ENCODE data around the gene CAPN6.

Gene CAPN6, protein sequence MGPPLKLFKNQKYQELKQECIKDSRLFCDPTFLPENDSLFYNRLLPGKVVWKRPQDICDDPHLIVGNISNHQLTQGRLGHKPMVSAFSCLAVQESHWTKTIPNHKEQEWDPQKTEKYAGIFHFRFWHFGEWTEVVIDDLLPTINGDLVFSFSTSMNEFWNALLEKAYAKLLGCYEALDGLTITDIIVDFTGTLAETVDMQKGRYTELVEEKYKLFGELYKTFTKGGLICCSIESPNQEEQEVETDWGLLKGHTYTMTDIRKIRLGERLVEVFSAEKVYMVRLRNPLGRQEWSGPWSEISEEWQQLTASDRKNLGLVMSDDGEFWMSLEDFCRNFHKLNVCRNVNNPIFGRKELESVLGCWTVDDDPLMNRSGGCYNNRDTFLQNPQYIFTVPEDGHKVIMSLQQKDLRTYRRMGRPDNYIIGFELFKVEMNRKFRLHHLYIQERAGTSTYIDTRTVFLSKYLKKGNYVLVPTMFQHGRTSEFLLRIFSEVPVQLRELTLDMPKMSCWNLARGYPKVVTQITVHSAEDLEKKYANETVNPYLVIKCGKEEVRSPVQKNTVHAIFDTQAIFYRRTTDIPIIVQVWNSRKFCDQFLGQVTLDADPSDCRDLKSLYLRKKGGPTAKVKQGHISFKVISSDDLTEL

DNA sequence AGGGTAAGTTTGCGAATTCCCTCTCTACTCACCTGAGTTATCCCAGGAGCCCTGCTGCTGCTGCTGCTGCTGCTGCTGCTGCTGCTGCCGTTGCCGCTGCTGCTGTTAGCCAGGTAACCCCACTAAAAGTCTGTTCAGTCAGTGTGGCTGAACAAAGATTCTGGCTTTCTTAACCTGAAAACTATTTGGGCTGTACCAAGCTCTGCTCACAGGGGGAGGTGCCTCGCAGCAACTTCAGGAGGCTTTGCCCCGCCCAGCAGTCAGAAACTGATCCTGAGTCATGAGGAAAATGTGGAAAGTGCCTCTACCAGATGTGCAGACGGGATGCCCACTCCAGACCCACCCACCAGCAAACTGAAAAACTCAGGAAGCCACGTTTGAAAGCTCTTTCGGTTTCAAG lies at the start of gene CAPN6:
Gene CAPN6, minus strand, starts transcription at position 145 of the 400 bp plus-strand sequence. CDS start 6,547 bp downstream, outside the sequence.
- DNase-seq, result no peak

DNA sequence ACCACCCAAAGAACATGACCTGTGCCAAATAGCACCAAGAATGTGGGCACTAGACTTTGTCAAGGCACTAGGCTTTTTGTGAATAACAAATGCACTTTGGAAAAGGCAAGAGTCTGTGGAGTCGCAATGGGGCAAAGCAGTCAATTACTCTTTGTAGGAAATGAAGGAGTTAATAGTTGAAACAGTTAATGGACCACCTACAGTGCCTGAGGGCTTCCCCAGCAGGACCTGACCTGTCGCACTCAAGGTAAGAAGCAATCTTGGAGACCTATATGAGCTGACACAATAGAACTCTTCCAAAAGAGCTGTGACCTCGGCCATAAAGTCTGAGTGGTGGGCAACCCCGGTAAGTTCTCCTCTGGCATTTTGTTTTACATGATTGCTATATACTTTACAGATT lies 49.2 kb upstream of the CAPN6 start:
- DNase-seq, result no peak

DNA sequence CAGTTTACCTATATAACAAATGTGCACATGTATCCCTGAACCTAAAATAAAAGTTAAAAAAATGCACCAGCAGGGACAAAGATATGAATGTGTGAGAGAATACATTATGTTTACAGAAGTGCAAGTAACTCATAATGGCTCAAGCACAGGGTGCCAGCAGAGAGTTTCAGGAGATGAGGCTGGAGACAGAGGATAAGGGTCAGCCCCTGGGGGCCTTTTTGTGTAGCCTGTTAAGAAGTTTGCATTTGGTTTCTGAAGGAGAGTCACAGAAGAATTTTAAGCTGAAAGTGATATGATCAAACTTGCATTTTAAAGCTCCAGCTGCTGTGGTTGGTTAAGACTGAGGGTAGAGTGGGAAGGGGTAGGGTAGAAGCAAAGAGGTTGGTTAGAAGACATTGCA lies 48.6 kb upstream of the CAPN6 start:
- no peak for DNase-seq

DNA sequence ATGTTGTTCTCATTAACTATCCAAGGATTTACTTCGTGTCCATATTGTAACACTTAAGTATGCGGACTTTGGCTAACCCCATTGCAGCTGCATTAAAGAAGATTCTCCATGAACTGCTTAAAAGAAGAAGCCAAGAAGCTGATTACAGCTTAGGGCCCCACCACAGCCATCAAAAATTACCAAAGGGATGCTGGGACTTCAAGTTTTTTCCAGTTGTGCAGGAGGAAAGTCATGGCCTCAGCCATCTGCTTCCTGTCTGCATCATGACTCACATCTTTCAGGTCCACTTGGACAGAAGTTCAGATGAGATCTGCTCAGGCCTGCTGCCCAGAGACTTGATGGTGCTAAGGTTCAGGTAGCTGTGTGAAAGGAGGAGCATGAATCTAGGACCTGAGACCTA lies 38.8 kb upstream of the CAPN6 start:
- DNase-seq, result no peak

DNA sequence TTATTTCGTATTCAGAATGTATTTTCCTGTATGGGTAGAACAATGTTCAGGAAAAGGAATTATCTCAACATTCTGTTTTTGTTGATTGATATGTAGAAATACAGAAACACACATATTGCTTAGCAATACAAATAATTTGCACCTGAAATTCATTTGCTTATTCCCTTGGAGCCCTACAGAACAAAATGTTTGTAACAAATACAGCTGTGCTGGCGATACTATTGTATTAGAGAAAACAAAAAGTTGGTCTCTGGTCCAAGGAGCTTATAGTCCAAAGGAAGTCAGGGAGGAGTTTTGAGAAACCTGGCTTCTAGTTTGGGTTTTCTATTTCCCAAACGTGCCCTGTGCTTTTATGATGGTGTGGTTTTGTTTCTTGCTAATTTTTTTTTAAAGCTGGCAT lies 37.8 kb upstream of the CAPN6 start:
- DNase-seq, result no peak

DNA sequence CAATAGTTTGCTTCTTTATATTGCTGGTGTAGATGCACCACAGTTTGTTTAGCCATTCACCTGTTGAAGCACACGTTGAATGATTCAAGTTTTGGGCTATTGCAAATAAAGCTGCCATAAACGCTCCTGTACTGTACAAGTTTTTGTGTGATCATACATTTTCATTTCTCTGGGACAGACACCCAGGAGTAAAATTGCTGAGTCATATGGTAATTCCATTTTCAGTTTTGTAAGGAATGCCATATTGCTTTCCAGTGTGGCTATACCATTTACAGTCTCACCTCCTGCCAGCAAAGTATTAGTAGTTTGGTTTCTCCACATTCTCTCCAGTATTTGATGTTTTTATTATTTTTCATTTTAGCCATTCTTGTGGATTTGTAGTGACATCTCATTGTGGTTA lies 32.0 kb upstream of the CAPN6 start:
- DNase-seq, result no peak

DNA sequence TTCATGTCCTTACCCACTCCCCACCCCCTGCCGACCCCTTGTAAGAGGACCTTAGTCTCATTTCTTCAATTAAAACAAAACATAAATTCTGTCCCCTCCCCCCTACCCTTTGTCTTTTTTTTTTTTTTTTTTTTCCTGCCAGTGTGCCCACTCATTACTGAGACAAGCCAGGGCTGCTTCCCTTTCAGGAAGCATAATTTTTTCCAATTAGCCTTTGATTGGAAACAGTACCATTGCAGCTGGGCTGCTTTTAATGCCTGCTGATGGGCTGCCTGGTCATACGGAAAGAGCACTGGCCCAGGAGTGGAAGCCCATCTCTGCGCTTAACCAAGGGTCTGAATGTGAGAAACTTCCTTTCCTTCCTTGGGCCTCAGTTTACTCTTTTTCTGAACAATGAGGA lies 18.6 kb upstream of the CAPN6 start:
- DNase-seq, result no peak

DNA sequence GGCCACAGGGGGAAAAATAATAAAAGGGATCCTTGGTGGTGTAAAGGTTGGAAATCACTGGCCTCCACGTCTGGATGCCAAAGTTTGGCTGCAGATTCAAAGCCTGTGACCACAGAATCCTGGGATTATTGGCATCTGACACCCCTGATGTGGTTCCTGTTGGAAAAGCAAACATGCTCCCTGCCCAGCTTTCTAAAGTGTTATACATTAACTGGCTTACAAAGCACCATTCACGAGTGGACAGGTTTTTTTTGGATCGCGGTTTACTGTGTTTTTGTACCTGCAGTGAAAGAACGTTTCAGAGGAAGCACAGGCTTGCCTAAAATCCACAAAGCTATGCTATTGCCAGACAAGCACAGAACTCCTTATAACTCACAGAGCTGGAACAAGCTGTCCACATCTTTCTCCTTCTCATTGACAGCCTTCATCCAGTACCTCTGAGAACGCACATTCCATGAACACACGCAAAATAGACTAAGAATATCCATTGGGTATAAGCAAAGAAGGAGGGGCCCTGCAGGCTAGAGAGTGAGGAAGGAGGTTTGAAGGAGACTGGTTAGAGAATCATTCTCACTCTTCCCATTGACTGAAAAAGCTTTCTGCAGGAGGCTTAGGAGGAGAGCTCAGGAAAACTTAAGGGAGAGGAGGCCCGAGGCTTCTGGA lies 14.5 kb upstream of the CAPN6 start:
- DNase-seq, result no peak

DNA sequence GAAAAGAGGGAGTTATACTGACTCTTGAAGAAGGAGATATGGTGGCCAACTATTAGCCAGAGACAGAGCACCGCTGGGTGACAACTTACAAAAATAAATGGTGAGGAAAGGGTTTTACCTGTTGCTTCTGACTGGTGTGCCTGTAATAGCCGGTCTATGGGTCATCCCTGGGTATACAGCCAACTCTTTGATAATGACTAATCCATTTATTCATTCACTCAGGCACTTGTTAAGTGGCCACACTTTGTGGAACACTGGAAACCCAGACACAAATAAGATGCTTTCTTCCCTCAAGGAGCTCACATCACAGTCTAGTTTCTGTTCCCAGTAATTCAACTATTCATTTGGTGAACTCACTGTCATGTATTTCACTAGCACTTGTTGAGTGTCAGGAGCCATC lies 13.2 kb upstream of the CAPN6 start:
- no peak for DNase-seq

DNA sequence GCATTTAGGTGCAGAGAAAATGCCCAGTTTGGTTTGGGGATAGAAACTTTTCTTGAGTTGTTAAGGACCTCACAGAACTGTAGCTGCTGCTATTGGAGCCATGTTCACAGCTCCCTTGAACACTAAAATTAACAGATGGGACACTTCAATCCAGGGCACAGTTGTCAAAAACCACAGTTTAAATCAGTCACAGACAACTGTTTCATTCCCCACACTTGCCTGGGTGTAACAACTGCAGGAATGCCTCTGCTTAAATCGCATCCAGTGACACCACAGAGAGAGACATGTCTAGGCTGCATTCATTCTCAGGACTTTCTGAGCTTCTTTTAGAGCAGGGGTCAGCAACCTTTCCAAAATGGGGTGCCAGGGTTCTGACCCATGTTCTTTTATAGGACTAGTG lies 12.7 kb upstream of the CAPN6 start:
- no peak for DNase-seq

DNA sequence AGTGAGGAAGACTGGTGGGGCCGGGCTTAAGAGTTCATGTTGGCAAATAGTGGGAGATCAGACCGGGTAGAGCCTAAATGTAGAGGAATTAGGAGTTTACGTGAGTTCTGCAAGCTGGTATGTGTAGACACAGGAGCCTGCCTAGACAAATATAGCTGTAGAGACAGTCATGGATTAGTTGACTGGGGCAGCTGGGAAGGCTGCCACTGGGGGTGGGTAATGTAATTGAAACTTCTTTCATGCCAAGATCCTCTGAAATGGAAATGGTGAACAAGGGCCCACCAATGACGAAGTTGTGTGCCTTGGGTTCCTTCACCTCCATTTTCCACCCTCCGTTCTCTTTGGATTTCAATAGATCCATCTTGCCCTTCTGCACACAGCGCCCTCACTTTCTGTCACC lies 11.9 kb upstream of the CAPN6 start:
- DNase-seq, result no peak

DNA sequence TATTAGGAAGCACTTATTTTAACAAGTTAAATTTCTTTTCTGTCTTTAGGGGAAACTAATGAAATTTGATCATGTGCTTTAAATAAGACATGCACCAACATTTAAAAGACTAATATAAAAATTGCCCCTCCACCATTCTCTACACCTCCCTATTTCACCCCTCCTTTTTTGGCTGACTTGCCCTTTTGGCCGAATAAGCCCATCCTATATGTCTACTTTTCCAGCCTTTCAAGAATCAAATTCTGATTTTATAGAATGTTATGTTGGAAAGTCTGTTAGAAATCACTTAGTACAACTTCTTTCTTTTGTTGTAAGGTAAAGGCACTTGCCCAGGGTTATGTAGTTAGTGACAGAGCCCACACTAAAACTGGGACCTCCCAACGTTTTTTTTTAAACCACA lies 1.8 kb downstream of the CAPN6 start:
- DNase-seq, result no peak

DNA sequence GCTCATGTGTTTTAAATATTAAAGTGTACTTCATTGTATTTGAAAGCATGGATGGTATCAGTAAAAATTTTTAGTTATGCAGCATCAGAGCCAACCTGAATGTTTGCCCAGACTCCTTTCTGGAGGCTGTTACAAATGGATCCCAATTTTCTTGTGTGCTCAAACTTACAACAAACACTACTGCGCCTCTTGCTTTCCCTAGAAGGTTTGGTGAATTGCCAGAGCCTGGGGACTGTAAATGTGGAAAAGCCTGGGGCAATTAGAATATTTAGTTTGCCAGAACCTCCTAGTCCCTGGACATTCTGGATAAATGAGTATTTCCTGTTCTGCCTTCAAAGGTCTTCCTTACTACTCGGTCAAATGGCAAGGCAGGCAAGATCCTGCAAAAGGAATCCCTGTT lies 4.8 kb downstream of the CAPN6 start:
- no peak for DNase-seq

DNA sequence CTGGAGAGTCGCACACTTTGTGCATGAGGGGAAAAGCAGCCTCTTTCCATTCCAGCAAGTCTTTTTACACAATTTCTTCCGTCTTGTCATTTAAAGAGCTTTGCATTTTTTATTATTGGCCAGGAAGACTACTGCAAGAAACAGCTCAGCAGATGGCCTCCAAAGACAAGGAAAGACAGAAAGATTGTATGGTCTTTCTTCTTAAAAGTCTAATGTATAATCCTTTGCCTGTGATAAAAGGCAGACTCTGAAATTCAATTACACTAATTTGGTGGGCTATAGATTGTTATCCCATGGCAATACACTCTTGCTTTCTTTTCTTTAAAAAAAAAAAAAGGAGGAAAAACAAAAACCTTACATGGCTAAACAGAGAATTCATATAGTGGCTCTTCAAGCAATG lies 5.9 kb downstream of the CAPN6 start:
- DNase-seq, result no peak

DNA sequence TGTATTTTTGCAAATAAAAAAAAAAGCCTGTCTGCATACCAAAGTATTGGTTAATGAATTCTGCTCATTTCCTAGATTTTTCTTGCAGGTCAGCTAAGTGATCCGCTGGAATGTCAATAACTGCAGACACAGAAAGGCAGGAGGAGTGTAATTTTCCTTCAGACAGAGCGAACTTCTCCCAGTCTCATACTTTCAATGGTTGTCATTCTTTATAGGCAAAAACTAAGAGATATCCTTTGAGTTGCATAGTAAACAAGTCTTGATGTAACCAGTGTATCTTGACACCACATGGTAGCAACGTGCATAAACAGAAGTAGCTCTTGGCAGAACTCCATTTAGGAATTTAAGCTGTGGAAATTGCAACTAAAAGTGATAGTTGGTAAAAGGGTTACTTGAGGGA lies 8.2 kb downstream of the CAPN6 start:
- no peak for DNase-seq

DNA sequence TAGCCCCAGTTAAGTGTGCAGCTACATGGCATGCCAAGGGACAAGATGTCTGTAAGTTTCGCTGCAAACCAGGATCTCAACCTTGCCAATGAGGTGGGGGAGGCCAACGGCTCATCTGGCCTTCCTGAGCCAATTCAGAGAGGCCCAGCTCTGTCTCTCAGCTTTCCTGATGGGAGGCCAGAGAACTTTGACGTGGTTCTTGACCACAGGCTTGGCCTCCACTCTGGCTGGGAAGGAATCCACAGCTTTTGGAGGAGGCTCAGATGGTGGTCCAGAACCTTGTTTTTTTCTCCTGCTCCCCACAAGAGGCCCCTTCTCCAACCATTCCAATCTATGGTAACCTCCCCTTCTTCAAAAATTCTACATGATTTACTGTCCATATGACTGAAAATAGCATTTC lies 9.8 kb downstream of the CAPN6 start:
- no peak for DNase-seq

DNA sequence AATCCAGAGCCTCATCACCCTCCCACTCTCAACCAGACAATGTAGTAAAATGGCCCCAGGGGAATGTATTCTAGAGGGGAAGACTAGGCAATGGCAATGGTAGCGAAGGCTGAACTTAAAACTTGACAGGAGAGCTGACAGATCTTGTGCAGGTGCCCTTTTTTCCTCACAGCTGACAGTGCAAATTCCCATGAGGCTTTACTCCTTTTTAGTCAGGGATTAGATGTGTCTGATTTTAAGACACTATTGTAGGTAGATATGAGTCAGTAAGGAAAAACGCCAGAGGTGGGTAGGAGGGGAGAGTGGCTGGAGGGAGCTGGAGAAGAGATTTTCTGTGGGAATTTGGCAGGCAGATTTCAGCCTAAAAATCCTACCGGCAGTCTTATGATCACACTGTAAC lies 10.7 kb downstream of the CAPN6 start:
- no peak for DNase-seq

DNA sequence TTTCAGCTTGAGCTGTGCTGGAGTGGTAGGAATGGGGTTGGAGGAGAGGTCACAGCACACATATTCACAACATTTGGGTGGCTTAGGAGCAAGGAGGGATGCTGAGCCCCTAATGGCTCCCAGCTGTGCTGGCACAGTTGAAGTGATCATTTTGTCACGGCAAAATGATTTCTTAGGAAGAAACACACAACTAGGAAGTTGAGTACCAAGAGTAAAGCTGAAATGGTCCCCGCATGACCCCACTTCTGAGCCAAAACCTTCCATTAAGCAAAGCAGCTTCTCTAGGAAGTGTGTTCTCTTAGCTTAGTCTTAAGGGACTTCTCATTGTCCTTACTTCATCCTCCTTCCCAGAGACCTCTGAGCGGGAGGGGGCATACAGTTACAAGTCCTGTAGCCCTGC lies 12.6 kb downstream of the CAPN6 start:
- no peak for DNase-seq

DNA sequence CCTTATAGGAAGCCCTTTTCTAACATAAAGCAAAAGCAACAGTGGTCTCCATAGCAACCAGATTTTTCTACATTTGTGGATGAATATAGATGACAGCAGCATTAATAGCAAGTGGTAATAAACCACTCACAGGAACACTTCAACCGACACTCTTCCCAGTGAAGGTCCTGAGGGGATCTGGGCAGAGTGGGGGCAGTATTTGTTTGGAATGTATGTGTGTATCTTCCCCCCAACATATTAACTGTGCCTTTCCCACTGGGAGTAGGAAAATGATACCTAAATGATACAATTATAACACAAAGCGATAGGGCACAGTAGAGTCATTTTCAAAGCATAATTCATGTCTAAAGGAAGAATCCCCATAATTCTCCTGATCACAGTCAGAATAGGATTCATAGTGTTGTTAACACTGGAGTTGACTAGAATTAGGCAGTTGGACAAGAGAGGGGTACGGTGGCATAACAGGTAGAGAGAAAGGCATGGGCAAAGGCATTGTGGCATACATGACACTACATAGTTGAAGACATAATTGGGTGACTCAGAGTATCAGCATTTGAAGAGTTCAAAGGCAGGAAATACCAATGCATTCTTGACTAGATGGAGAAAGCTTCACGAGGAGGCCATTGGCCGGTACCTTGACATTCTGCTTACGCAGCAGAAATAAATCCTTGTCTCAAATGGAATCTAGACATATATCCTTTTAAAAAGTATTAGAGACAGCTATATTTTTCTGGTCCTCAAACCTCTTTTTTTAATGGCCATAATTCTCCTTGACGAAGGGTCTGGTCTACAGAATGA lies 15.2 kb downstream of the CAPN6 start:
- no peak for DNase-seq

DNA sequence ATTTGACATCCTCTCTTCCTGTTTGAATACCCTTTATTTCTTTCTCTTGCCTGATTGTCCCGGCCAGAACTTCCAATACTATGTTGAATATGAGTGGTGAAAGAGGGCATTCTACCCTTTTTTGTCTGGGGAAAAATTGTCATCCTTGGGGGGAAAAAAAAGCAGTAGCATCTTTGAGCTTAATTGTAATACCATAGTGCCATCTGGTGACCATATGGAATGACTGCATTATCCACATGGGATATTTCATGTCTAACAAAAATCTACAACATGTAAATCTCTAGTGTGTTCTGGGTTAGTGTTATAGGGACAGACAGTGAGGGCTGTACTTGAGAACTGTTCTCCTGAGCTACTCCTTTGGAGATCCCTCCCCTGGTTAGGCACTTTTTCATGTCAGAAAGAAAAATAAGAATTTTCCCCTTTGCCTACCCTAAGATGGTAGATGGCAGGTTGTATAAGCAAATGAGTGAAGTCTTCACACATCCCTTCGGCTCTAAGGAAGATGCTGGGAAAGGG lies 26.0 kb downstream of the CAPN6 start:
- DNase-seq, result no peak

DNA sequence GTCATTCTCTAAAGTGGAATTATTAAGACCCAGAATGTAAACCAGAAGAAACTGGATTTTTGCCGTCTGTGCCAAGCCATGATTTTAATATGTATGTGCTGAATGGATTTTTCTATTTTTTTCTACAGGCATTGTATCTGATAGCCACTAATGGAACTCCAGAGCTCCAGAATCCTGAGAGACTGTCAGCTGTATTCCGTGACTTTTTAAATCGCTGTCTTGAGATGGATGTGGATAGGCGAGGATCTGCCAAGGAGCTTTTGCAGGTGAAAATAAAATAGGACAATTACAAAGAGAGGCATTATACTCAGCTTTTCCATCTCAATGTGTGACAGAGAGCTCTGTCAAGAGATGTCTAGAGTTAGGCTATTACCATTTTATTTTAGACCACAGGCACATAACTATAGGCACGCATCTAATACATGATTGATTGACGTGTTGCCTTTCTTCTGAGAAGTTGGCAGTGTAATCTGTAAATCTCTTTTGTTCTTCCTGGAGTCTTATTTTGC lies 53.9 kb downstream of the CAPN6 start:
- DNase-seq, result no peak

DNA sequence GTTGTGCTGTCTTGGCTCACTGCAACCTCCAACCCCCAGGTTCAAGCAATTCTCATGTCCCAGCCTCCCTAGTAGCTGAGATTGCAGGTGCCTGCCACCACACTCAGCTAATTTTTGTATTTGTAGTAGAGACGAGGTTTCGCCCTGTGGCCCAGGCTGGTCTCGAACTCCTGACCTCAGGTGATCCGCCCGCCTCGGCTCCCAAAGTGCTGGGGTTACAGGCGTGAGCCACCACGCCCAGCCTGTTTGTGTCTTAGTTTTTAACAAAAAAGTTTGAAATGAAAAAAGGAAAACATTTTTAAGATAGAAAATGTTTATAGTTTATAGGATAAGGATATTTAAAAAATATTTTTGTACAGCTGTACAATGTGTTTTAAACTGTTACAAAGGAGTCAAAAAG lies 62.4 kb downstream of the CAPN6 start:
- DNase-seq, result no peak

DNA sequence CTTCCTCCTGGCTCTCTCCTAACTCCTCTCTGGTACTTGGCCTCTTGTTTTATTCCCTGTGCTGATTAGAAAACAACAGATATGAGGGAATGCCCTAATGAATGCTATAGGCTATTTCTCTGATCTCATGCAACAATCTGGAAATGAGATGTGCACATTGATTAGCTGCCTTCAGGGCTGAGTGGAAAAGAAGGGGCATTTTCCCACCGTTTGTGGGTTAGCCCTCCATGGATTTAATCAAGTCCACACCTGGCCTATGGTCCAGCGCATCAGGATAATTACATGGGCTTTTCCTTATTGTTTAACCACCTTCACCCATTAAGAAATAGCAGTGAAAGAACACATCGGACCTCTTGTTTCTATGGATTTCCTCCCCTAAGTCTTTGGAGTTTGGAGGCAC lies 70.0 kb downstream of the CAPN6 start:
- no peak for DNase-seq
